Measurements from ENCODE around the gene ZNF777.

DNA sequence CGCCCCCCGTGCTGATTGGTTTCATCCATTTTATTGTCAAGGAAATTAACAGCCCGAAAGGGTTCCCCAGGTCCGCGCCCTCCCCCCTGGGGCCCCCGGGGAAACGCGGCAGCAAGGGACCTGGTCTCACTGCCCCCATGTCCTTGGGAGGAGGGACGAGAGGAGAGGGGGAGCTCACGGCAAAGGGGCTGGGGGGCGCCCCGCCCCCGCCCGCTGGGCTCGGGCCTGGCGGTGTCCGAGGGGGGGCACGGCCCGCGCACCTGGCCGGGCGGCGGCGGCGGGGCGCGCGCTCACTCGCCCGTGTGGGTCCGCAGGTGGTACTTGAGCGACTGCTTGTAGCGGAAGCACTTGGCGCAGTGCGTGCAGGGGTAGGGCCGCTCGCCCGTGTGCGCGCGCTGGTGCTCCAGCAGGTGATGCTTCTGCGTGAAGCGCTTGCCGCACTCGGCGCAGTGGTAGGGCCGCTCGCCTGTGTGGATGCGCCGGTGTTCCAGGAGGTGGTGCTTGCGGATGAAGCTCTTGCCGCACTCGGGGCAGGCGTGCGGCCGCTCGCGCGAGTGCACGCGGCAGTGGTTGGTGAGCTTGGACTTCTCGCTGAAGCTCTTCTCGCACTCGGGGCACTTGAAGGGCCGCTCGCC is 29.3 kb downstream of the ZNF777 start:
- TF ChIP-seq, protein P1, sequence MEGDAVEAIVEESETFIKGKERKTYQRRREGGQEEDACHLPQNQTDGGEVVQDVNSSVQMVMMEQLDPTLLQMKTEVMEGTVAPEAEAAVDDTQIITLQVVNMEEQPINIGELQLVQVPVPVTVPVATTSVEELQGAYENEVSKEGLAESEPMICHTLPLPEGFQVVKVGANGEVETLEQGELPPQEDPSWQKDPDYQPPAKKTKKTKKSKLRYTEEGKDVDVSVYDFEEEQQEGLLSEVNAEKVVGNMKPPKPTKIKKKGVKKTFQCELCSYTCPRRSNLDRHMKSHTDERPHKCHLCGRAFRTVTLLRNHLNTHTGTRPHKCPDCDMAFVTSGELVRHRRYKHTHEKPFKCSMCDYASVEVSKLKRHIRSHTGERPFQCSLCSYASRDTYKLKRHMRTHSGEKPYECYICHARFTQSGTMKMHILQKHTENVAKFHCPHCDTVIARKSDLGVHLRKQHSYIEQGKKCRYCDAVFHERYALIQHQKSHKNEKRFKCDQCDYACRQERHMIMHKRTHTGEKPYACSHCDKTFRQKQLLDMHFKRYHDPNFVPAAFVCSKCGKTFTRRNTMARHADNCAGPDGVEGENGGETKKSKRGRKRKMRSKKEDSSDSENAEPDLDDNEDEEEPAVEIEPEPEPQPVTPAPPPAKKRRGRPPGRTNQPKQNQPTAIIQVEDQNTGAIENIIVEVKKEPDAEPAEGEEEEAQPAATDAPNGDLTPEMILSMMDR (conservative IDR thresholded peaks at IDR 0.05), result no peak
- TF ChIP-seq ZFX (IDR thresholded peaks at IDR 0.05), result no peak

Data from C4-2B (cell line).